HG03039 (cell line): ENCODE data around the gene PAGR1.
"Not testable (repeated sequence)": the region's sequence is repeated elsewhere in the genome, so short reads cannot be mapped to it uniquely, and the experiment has no call there.

ENCODE experiments used
- ATAC-seq: cut with Tn5 transposase; IDR thresholded peaks from one replicate; pipeline ENCODE4 v1.9.1; 2021; ENCODE audit warnings: mild to moderate bottlenecking, moderate library complexity; ENCODE audit not compliant: unreplicated experiment

Gene PAGR1

DNA sequence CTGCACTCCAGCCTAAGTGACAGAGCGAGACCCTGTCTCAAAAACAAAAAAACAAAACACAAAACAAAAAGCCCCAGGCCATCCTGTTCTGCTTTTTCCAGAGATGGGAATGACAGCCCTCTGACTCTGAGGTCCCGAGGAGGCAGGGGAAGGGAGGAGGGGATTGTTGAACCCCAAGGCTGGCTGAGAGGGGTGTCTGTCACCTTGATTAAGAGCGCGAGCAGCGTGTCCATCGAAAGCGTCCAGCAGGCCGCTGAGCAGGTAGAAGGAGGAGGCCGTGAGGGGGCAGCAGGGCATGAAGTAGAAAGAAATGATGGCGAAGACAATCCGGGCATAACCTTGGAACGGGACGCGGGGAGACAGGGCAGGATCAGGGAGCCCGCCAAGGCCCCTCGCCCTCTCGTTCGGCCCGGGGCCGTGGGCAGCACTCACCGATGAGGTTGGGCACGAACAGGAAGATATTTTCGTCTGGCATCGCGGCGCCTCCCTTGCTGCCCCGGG is 46.5 kb downstream of the PAGR1 start:
- no peak for ATAC-seq

DNA sequence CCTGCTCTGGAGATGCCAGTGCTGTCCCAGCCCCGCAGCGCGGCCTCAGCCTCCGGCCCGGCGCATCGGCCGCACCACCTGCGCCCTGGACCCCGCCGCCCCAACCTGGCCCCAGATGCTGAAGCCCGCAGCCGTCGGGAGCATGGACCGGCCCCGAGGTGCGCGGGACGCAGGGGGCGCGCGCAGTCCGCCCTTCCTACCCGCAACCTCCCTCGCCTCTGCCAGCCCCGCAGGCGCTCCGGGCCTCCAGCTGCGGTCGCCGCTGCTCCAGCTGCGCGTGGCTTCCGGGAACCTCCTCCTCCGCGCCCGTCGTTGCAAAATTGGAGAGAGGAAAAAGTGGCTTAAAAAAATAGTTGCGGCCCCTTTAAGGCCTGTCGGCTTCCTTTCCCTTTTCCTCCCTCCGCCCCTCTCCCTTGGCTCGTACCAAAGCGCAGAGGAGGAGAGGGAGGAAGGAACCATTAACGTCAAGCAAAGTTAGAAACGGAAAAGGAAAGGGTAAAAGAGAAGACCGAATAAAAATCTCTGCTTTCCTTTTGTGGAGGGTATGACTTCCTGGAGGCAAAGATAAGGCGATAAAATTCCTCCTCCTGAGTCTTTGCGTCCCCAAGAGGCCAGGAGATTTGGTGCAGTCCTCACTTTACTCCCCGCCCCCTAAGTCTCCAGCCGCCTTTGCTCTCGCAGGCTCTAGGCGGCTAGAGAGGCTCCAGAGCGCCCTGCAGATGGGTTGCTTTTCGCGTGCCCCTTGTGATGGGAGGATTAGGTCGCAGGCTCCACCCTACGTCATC is 47.1 kb downstream of the PAGR1 start, which contains the start of gene CDIPT:
Gene CDIPT (minus strand): TSS at position 343 of the 785 bp plus-strand sequence. CDS start 369 bp downstream, outside the sequence.
- peak; percentile 76 for ATAC-seq

DNA sequence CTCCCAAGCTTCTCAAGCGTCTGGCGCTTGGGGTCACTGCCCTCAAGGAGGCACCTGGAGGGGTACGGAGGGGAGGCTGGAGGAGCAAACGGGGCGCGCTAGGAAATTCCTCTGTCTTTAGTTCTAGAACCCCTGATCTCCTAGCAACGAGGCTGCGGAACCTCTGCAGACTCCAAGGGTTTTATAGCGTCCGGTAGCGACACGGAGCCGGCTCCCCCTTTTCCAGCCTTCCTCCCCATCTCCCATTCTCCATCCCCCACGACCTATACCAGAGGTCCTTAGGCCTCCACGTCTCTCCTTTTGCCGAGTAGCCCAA is 47.7 kb downstream of the PAGR1 start:
- no peak for ATAC-seq

DNA sequence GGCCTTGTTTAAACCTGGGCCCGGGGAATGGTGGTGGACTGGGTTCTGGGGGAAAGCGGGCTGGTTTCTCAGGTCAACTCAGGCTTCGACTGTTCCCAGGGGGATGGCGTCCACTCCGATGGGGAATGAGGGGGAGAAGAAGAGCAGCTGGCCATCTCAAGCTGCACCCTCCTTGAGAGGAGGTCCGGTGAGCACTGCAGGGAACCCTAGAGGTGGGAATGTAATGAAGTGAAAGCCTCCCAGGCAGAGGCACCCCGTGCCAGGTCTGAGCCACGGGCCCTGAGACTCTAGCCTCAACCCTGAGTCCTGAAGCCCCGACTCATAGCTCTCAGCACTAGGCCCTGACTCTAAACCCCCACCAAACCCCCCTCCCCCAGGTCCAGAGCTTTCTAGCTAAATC is 48.3 kb downstream of the PAGR1 start:
- no peak for ATAC-seq

DNA sequence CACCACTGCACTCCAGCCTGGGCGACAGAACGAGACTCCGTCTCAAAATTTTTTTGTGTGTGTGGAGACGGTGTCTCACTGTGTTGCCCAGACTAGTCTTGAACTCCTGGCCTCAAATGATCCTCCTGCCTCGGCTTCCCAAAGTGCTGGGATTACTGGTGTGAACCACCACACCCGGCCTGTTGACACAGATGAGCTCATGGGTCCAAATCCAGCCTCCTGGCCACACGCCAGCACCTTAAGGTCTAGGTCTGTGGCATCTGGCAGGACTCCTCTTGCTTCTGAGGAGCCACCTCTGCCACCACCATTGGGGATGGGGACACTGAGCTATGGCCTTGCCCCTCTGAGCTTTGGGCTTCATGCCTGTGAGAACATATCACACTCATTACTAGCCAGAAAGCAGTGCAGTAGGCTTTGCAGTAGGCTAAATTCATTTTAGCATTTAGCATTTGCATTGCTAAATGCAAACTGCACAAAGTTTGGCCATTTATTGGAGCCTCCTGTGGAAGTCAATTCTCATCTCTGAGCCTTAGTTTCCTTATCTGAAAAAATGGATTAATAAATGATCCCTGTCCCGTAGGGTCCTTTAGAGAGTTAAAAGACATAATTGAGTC is 52.6 kb downstream of the PAGR1 start:
- no peak for ATAC-seq

DNA sequence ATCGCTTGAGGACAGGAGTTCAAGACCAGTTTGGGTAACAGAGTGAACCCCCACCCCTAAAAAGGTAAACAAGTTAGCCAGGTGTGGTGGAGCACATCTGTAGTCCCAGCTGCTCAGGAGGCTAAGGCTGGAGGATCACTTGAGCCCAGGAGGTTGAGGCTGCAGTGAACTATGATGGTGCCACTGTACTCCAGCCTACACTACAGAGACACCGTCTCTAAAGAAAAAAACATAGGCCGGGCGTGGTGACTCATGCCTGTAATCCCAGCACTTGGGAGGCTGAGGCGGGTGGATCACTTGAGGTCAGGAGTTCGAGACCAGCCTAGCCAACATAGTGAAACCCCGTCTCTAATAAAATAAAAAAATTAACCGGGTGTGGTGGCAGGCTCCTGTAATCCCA is 53.1 kb downstream of the PAGR1 start:
- ATAC-seq, result not testable (repeated sequence)
